ENCODE results near the gene SLC24A4. TPM values are rescaled to one million over a fixed set of nuclear protein-coding genes. Genes with fewer than 3 reads are reported as not detected.

SLC24A4 gene
- total and polyA plus RNA-seq, 2 donors (not counting 3 experiments of a cell fraction or from before 2014, with no cell fraction given), result 0.07 to 0.08 TPM

DNA sequence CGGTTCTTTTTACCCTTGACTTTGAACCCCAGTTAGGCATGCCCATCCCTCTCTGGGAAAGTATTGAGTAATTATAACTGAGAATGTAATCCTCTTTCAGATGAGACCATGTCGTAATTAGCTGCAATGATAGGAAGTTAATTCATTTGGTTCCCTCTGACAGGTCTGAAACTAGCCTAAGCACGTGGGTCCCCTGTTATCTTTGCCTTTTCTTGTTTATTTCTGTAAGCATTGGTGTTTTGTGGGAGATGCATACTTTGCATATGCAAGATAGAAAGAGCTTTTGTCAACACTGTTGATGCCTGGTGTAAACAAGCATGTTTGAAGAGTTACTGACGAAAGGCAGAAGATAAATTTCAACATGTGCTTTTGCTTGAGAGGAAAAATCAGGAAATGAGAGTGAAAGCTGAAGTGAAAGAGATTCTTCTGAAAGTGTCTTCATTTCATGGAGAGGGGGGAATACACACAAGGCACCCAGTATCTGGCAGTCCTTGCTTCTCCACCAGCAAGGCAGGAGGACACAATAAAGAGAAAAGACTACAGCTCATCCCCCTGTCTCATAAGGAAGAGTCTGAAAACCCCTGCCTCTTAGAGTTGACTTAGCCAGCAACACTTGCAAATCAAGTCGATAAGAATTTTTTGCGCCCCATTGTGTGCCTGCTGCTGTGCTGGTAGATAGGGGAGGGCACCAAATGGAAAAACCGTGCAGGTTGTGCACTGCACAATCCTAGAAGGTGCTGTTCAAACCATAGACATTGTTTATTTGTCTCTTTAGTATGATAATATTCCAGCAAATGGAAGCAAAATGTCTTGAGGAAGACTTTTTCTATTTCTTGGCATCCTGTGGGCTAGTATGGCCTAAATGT, 77.8 kb downstream of the SLC24A4 start:
- Histone ChIP-seq H3K27me3 (ENCODE audit: control insufficient read depth in 2 of 2, insufficient read depth in 2 of 2, low read length in 2 of 2) (no peaks in the 10 kb centered on the region), H3K4me3 (replicated peaks in 1 of 3; ENCODE audit: insufficient read depth in 1 of 3, low read depth in 1 of 3, low read length in 3 of 3) (no peak overlapping the region), H3K4me1 (ENCODE audit: control insufficient read depth, extremely low read depth, insufficient read depth, low read length) (no peaks in the 10 kb centered on the region), H4K20me1 (replicated peaks; ENCODE audit: control insufficient read depth, extremely low read depth, insufficient read depth, low read length) (no peaks in the 10 kb centered on the region), H3K36me3 (ENCODE audit: control insufficient read depth in 2 of 2, extremely low read depth in 1 of 2, insufficient read depth in 2 of 2, low read length in 2 of 2) (no peaks in the 10 kb centered on the region), H2AFZ (ENCODE audit: low read depth, low read length) (no peak overlapping the region), H3K9me1 (replicated peaks; ENCODE audit: control insufficient read depth, extremely low read depth, insufficient read depth, low read length) (no peaks in the 10 kb centered on the region), H3K9me3 (replicated peaks; ENCODE audit: control insufficient read depth, insufficient read depth, low read length) (no peaks in the 10 kb centered on the region), H3K27ac (ENCODE audit: insufficient read depth, low read depth, low read length) (no peak overlapping the region), H3K4me2 (ENCODE audit: insufficient read depth, low read length) (no peak overlapping the region), H3K9ac (replicated peaks; ENCODE audit: extremely low read depth, insufficient read depth, low read length) (no peak overlapping the region), H3K79me2 (ENCODE audit: control insufficient read depth, insufficient read depth, low read length) (no peaks in the 10 kb centered on the region)
- FAIRE-seq, result no peak
- intact Hi-C loops (cut with micrococcal nuclease), result no loop called here
- CTCF ChIA-PET, result interaction anchor here (0.6 kb wide), 2 partner anchors 9 to 793 kb away, joined by 3 read pairs; no protein-coding TSS in a partner anchor
- DNase-seq (ENCODE audit: low read depth, low spot score), result no peak
- BruUV-seq (replicated peaks), result no TSS peak
- dilution Hi-C loops (cut with MboI; ENCODE audit: extremely low pct_ligation_motif_present, low sequenced_read_pairs), result no loop called here
- TF ChIP-seq POLR2AphosphoS5 (IDR thresholded peaks at IDR 0.05; ENCODE audit: insufficient read depth, low read depth, low read length) (no peak), FOS (IDR thresholded peaks at IDR 0.05; ENCODE audit: borderline replicate concordance, insufficient read depth, low read length) (no peak)
- POLR2A ChIA-PET, result no interaction called here

DNA sequence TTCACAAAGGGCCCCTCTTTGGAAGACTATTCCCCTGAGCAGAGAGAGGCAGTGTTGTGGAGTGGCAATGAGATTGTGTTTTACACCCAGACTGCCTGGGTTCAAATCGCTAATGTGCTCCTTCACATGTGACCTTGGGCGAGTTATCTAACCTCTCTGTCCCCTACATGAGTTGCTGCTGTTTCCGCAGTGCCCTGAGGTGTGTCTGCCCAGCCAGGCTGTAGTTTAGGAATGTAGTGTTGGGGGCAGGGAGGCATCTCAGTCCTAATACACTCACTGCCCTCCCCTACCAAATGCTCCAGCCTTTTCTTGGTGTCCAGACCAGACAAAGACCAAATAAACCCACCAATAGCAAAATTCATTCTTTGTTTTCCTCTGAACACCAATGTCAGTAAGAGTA, 78.6 kb downstream of the SLC24A4 start:
- no peaks in the 10 kb centered on the region for H3K27me3 ChIP-seq (ENCODE audit: control insufficient read depth in 2 of 2, insufficient read depth in 2 of 2, low read length in 2 of 2)
- H3K4me1 ChIP-seq (ENCODE audit: control insufficient read depth, extremely low read depth, insufficient read depth, low read length), result no peaks in the 10 kb centered on the region
- no peak for FAIRE-seq
- BruUV-seq (replicated peaks), result no TSS peak
- H3K4me3 ChIP-seq (replicated peaks in 1 of 3; ENCODE audit: insufficient read depth in 1 of 3, low read depth in 1 of 3, low read length in 3 of 3), result no peak overlapping the region
- DNase-seq (ENCODE audit: low read depth, low spot score), result no peak
- no peak overlapping the region for H3K27ac ChIP-seq (ENCODE audit: insufficient read depth, low read depth, low read length)
- H3K79me2 ChIP-seq (ENCODE audit: control insufficient read depth, insufficient read depth, low read length), result no peaks in the 10 kb centered on the region
- no peaks in the 10 kb centered on the region for H4K20me1 ChIP-seq (replicated peaks; ENCODE audit: control insufficient read depth, extremely low read depth, insufficient read depth, low read length)
- dilution Hi-C loops (cut with MboI; ENCODE audit: extremely low pct_ligation_motif_present, low sequenced_read_pairs), result no loop called here
- no peaks in the 10 kb centered on the region for H3K36me3 ChIP-seq (ENCODE audit: control insufficient read depth in 2 of 2, extremely low read depth in 1 of 2, insufficient read depth in 2 of 2, low read length in 2 of 2)
- ChIA-PET CTCF (no interaction called here), POLR2A (no interaction called here)
- no peaks in the 10 kb centered on the region for H3K9me1 ChIP-seq (replicated peaks; ENCODE audit: control insufficient read depth, extremely low read depth, insufficient read depth, low read length)
- H2AFZ ChIP-seq (ENCODE audit: low read depth, low read length), result no peak overlapping the region
- intact Hi-C loops (cut with micrococcal nuclease), result no loop called here
- no peak overlapping the region for H3K9ac ChIP-seq (replicated peaks; ENCODE audit: extremely low read depth, insufficient read depth, low read length)
- H3K9me3 ChIP-seq (replicated peaks; ENCODE audit: control insufficient read depth, insufficient read depth, low read length), result no peaks in the 10 kb centered on the region
- H3K4me2 ChIP-seq (ENCODE audit: insufficient read depth, low read length), result no peak overlapping the region
- TF ChIP-seq, protein P1, sequence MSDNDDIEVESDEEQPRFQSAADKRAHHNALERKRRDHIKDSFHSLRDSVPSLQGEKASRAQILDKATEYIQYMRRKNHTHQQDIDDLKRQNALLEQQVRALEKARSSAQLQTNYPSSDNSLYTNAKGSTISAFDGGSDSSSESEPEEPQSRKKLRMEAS (IDR thresholded peaks at IDR 0.05; ENCODE audit: insufficient read depth, insufficient read length), result no peak
- TF ChIP-seq POLR2AphosphoS5 (IDR thresholded peaks at IDR 0.05; ENCODE audit: insufficient read depth, low read depth, low read length) (no peak), MYC (IDR thresholded peaks at IDR 0.05; ENCODE audit: low read depth, low read length) (no peak), JUN (IDR thresholded peaks at IDR 0.05; ENCODE audit: borderline replicate concordance, insufficient read depth, insufficient read length, low read depth) (no peak), FOS (IDR thresholded peaks at IDR 0.05; ENCODE audit: borderline replicate concordance, insufficient read depth, low read length) (no peak), EZH2 (IDR thresholded peaks at IDR 0.05; ENCODE audit: borderline replicate concordance, low read depth, low read length, severe bottlenecking) (no peak), POLR2A (IDR thresholded peaks at IDR 0.05; ENCODE audit: low read depth, low read length) (no peak), GATA2 (IDR thresholded peaks at IDR 0.05; ENCODE audit: insufficient read depth, insufficient read length, low read depth, low read length) (no peak)
- TF ChIP-seq, protein P2, sequence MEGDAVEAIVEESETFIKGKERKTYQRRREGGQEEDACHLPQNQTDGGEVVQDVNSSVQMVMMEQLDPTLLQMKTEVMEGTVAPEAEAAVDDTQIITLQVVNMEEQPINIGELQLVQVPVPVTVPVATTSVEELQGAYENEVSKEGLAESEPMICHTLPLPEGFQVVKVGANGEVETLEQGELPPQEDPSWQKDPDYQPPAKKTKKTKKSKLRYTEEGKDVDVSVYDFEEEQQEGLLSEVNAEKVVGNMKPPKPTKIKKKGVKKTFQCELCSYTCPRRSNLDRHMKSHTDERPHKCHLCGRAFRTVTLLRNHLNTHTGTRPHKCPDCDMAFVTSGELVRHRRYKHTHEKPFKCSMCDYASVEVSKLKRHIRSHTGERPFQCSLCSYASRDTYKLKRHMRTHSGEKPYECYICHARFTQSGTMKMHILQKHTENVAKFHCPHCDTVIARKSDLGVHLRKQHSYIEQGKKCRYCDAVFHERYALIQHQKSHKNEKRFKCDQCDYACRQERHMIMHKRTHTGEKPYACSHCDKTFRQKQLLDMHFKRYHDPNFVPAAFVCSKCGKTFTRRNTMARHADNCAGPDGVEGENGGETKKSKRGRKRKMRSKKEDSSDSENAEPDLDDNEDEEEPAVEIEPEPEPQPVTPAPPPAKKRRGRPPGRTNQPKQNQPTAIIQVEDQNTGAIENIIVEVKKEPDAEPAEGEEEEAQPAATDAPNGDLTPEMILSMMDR (IDR thresholded peaks at IDR 0.05; ENCODE audit: extremely low read depth in 1 of 2, insufficient read depth in 1 of 2, low read depth in 1 of 2, low read length in 2 of 2), result no peak

All from endothelial cell of umbilical vein (primary cell).